Measurements from ENCODE around the gene RAB5IF.

DNA sequence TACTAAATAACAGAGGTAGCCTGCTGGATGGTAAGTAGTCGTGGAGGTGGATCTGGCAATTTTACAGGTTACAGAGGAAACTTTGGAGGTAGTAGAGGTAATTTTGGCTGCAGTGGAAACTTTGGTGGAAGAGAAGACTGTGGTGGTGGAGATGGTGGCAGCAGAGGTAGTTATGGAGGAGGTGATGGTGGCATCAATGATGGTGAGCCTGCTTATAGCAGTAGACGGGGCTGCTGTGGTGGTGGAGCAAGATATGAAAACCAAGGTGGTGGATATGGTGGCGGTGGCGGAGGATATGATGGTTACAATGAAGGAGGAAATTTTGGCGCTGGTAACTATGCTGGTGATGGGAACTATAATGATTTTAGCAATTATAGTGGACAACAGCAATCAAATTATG, 15.3 kb downstream of the RAB5IF start:
- TF ChIP-seq, protein P1, sequence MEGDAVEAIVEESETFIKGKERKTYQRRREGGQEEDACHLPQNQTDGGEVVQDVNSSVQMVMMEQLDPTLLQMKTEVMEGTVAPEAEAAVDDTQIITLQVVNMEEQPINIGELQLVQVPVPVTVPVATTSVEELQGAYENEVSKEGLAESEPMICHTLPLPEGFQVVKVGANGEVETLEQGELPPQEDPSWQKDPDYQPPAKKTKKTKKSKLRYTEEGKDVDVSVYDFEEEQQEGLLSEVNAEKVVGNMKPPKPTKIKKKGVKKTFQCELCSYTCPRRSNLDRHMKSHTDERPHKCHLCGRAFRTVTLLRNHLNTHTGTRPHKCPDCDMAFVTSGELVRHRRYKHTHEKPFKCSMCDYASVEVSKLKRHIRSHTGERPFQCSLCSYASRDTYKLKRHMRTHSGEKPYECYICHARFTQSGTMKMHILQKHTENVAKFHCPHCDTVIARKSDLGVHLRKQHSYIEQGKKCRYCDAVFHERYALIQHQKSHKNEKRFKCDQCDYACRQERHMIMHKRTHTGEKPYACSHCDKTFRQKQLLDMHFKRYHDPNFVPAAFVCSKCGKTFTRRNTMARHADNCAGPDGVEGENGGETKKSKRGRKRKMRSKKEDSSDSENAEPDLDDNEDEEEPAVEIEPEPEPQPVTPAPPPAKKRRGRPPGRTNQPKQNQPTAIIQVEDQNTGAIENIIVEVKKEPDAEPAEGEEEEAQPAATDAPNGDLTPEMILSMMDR (IDR thresholded peaks at IDR 0.05), result no peak
- TF ChIP-seq POLR2A (IDR thresholded peaks at IDR 0.05), result no peak

All from testis (tissue), 2 donors.